ENCODE measurements around the gene GSK3A.

DNA sequence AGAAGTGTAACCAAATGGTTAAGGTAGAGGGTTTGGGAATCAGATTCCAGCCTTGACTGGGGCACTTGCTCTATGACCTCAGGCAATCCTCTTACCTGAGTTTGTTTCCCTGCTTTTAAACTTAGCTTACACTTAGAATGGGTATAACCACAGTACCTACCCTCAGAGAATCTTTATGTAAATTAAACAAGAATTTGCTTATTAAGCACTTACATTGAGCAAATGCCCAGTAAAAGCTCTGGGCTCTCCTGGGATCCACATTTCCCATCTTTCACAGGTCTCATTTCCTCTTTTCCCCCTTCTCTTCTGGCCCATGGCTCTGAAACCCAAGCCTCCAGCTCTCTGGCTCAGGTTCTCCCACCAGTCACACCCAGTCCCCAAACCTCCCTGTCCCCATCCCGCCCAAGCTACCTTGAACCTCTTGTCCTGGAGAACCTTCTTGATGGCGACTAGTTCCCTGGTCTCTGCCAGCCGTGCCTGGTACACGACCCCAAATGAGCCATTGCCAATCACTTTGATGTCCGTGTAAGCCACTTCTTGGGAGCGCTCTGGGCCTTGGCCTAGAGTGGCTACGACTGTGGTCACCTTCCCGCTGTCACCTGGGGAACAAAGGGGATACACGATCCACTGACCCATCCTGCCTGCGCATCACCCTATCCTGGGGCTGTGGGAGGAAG, 2.7 kb downstream of the GSK3A start:
- TF ChIP-seq, protein P1, sequence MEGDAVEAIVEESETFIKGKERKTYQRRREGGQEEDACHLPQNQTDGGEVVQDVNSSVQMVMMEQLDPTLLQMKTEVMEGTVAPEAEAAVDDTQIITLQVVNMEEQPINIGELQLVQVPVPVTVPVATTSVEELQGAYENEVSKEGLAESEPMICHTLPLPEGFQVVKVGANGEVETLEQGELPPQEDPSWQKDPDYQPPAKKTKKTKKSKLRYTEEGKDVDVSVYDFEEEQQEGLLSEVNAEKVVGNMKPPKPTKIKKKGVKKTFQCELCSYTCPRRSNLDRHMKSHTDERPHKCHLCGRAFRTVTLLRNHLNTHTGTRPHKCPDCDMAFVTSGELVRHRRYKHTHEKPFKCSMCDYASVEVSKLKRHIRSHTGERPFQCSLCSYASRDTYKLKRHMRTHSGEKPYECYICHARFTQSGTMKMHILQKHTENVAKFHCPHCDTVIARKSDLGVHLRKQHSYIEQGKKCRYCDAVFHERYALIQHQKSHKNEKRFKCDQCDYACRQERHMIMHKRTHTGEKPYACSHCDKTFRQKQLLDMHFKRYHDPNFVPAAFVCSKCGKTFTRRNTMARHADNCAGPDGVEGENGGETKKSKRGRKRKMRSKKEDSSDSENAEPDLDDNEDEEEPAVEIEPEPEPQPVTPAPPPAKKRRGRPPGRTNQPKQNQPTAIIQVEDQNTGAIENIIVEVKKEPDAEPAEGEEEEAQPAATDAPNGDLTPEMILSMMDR (IDR thresholded peaks at IDR 0.05), result no peak
- no peak for TF ChIP-seq POLR2AphosphoS5 (IDR thresholded peaks at IDR 0.05; ENCODE audit: low read depth, low read length)
- no peak for TF ChIP-seq SIN3A (IDR thresholded peaks at IDR 0.05; ENCODE audit: borderline replicate concordance, insufficient read depth, low read depth, low read length)
- TF ChIP-seq, protein P2, sequence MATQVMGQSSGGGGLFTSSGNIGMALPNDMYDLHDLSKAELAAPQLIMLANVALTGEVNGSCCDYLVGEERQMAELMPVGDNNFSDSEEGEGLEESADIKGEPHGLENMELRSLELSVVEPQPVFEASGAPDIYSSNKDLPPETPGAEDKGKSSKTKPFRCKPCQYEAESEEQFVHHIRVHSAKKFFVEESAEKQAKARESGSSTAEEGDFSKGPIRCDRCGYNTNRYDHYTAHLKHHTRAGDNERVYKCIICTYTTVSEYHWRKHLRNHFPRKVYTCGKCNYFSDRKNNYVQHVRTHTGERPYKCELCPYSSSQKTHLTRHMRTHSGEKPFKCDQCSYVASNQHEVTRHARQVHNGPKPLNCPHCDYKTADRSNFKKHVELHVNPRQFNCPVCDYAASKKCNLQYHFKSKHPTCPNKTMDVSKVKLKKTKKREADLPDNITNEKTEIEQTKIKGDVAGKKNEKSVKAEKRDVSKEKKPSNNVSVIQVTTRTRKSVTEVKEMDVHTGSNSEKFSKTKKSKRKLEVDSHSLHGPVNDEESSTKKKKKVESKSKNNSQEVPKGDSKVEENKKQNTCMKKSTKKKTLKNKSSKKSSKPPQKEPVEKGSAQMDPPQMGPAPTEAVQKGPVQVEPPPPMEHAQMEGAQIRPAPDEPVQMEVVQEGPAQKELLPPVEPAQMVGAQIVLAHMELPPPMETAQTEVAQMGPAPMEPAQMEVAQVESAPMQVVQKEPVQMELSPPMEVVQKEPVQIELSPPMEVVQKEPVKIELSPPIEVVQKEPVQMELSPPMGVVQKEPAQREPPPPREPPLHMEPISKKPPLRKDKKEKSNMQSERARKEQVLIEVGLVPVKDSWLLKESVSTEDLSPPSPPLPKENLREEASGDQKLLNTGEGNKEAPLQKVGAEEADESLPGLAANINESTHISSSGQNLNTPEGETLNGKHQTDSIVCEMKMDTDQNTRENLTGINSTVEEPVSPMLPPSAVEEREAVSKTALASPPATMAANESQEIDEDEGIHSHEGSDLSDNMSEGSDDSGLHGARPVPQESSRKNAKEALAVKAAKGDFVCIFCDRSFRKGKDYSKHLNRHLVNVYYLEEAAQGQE (IDR thresholded peaks at IDR 0.05; ENCODE audit: insufficient read depth in 1 of 2, low read depth in 2 of 2, low read length in 1 of 2), result no peak
- no peak for TF ChIP-seq TCF7L2 (IDR thresholded peaks at IDR 0.05; ENCODE audit: low read depth, low read length)

Measured in Panc1 (cell line).